PC-9 (cell line): ENCODE data around the gene TBC1D22A.

Experiments
- CTCF ChIP-seq: fragments of 200-600 bp; sonication (generic); conservative IDR thresholded peaks from 2 replicates; pipeline ENCODE4 v1.6.1; 2017; ENCODE audit warnings: mixed run types, antibody characterized with exemption, mild to moderate bottlenecking, moderate library complexity
- EZH2 ChIP-seq: fragments of 200-600 bp; sonication (generic); IDR thresholded peaks from 2 replicates; pipeline ENCODE4 v1.8.0; 2017; ENCODE audit warnings: antibody characterized with exemption, low read depth

GRCh38 chr22:47130883-47131631 lies 368.6 kb downstream of the TBC1D22A start:
- TF ChIP-seq CTCF (no peak), EZH2 (no peak)
